ENCODE measurements around the gene TMEM95. TPM values are rescaled to one million over a fixed set of nuclear protein-coding genes. Genes with fewer than 3 reads are reported as not detected.

The TMEM95 gene
- total RNA-seq, 1 experiment from 2014 or later, result not detected

DNA sequence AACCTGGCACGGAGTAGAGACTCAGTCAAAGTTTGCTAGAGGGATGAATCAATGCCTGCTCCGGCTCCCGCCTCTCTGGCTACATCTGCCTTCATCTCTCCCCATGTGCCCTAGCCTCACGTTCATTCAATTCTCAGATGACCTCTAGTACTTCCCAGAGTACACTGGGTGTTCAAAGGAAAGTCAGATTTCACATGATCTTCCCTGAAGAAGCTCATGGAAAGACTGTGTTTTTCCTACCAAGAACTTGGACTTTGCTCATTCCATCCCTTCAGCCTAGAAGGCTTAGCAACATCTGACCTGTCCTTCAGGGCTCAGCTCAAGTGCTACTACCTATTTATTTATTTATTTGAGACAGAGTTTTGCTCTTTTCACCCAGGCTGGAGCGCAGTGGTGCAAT lies 14.9 kb downstream of the TMEM95 start:
- H3K4me2 ChIP-seq (ENCODE audit: low read length), result no peak overlapping the region
- CTCF ChIA-PET, result no interaction called here
- H3K9ac ChIP-seq (ENCODE audit: low read length), result no peak overlapping the region
- no peaks in the 10 kb centered on the region for H3K9me3 ChIP-seq (ENCODE audit: low read length)
- H3K79me2 ChIP-seq (ENCODE audit: low read length), result no peaks in the 10 kb centered on the region
- H4K20me1 ChIP-seq (ENCODE audit: low read length), result no peaks in the 10 kb centered on the region
- intact Hi-C loops (cut with micrococcal nuclease), result no loop called here
- no peaks in the 10 kb centered on the region for H3K27me3 ChIP-seq (ENCODE audit: low read length)
- TF ChIP-seq, protein P1, sequence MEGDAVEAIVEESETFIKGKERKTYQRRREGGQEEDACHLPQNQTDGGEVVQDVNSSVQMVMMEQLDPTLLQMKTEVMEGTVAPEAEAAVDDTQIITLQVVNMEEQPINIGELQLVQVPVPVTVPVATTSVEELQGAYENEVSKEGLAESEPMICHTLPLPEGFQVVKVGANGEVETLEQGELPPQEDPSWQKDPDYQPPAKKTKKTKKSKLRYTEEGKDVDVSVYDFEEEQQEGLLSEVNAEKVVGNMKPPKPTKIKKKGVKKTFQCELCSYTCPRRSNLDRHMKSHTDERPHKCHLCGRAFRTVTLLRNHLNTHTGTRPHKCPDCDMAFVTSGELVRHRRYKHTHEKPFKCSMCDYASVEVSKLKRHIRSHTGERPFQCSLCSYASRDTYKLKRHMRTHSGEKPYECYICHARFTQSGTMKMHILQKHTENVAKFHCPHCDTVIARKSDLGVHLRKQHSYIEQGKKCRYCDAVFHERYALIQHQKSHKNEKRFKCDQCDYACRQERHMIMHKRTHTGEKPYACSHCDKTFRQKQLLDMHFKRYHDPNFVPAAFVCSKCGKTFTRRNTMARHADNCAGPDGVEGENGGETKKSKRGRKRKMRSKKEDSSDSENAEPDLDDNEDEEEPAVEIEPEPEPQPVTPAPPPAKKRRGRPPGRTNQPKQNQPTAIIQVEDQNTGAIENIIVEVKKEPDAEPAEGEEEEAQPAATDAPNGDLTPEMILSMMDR (conservative IDR thresholded peaks at IDR 0.05; ENCODE audit: low read depth, low read length), result no peak
- no peaks in the 10 kb centered on the region for H3K36me3 ChIP-seq (ENCODE audit: low read depth, low read length)
- no peaks in the 10 kb centered on the region for H3K9me2 ChIP-seq (replicated peaks; ENCODE audit: low read length)
- POLR2A ChIA-PET (ENCODE audit: unreplicated experiment), result interaction anchor here (0.6 kb wide), 1 partner anchor 19 kb away, joined by 3 read pairs; no protein-coding TSS in a partner anchor
- no TSS peak for BruUV-seq (replicated peaks)
- no peak for DNase-seq
- no peak overlapping the region for H2AFZ ChIP-seq (ENCODE audit: low read length)
- no peak for ATAC-seq
- no peaks in the 10 kb centered on the region for H3K4me1 ChIP-seq (ENCODE audit: insufficient read depth, low read length)
- H3F3A ChIP-seq (ENCODE audit: low read length, unreplicated experiment), result no peaks in the 10 kb centered on the region
- H3K4me3 ChIP-seq (ENCODE audit: low read length), result no peak overlapping the region
- no peak overlapping the region for H3K27ac ChIP-seq (ENCODE audit: low read length)

DNA sequence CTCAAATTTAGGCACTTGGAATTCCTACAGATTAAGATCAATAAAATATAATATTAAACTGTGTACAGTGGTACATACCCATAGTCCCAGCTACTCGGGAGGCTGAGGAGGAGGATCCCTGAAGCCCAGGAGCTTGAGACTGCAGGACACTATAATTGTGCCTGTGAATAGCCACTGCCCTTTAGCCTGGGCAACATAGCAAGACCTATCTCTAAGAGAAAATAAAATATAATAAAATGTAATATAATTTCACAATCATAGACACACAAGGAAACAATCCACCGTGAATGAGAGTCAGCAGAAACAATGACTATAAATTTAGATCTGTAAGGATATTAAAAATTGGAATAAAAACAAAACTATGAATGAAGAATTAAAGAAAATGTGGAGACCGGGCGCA lies 15.9 kb downstream of the TMEM95 start:
- Histone ChIP-seq H3K4me1 (ENCODE audit: insufficient read depth, low read length) (no peaks in the 10 kb centered on the region), H3K9ac (ENCODE audit: low read length) (no peak overlapping the region), H3K4me3 (ENCODE audit: low read length) (no peak overlapping the region), H4K20me1 (ENCODE audit: low read length) (no peaks in the 10 kb centered on the region), H3K4me2 (ENCODE audit: low read length) (no peak overlapping the region), H3F3A (ENCODE audit: low read length, unreplicated experiment) (no peaks in the 10 kb centered on the region), H3K27ac (ENCODE audit: low read length) (no peak overlapping the region), H3K9me2 (replicated peaks; ENCODE audit: low read length) (no peaks in the 10 kb centered on the region), H3K79me2 (ENCODE audit: low read length) (no peaks in the 10 kb centered on the region), H3K36me3 (ENCODE audit: low read depth, low read length) (no peaks in the 10 kb centered on the region), H3K9me3 (ENCODE audit: low read length) (no peaks in the 10 kb centered on the region), H3K27me3 (ENCODE audit: low read length) (no peaks in the 10 kb centered on the region), H2AFZ (ENCODE audit: low read length) (no peak overlapping the region)
- ChIA-PET CTCF (no interaction called here), POLR2A (ENCODE audit: unreplicated experiment) (no interaction called here)
- no TSS peak for BruUV-seq (replicated peaks)
- ATAC-seq (no peak), DNase-seq (no peak)
- TF ChIP-seq EZH2 (IDR thresholded peaks at IDR 0.05; ENCODE audit: low read length, unreplicated experiment), result no peak
- TF ChIP-seq, protein P1 (conservative IDR thresholded peaks at IDR 0.05; ENCODE audit: low read depth, low read length), result no peak
- TF ChIP-seq EZH2phosphoT487 (IDR thresholded peaks at IDR 0.05; ENCODE audit: borderline replicate concordance, low read length), result no peak
- intact Hi-C loops (cut with micrococcal nuclease), result no loop called here

DNA sequence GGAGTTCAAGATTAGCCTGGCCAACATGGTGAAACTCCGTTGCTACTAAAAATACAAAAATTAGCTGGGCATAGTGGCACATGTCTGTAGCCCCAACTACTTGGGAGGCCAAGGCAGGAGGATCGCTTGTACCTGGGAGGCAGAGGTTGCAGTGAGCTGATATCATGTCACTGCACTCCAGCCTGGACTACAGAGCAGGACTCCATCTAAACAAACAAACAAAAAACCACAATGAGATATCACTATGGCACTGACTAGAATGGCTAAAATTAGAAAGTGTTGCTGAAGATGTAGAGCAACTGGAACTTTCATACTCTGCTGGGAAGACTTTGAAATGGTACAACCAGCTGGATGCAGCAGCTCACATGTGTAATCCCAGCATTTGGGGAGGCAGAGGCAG lies 19.4 kb downstream of the TMEM95 start:
- H3K4me1 ChIP-seq (ENCODE audit: insufficient read depth, low read length), result no peaks in the 10 kb centered on the region
- intact Hi-C loops (cut with micrococcal nuclease), result no loop called here
- H3K36me3 ChIP-seq (ENCODE audit: low read depth, low read length), result no peaks in the 10 kb centered on the region
- no peaks in the 10 kb centered on the region for H3K9me2 ChIP-seq (replicated peaks; ENCODE audit: low read length)
- H2AFZ ChIP-seq (ENCODE audit: low read length), result no peak overlapping the region
- no peak for TF ChIP-seq EZH2 (IDR thresholded peaks at IDR 0.05; ENCODE audit: low read length, unreplicated experiment)
- TF ChIP-seq, protein P1 (conservative IDR thresholded peaks at IDR 0.05; ENCODE audit: low read depth, low read length), result no peak
- TF ChIP-seq EZH2phosphoT487 (IDR thresholded peaks at IDR 0.05; ENCODE audit: borderline replicate concordance, low read length), result no peak
- no peak overlapping the region for H3K4me3 ChIP-seq (ENCODE audit: low read length)
- no peaks in the 10 kb centered on the region for H4K20me1 ChIP-seq (ENCODE audit: low read length)
- no peaks in the 10 kb centered on the region for H3K9me3 ChIP-seq (ENCODE audit: low read length)
- ATAC-seq, result no peak
- BruUV-seq (replicated peaks), result no TSS peak
- POLR2A ChIA-PET (ENCODE audit: unreplicated experiment), result no interaction called here
- H3K27me3 ChIP-seq (ENCODE audit: low read length), result no peaks in the 10 kb centered on the region
- H3K9ac ChIP-seq (ENCODE audit: low read length), result no peak overlapping the region
- CTCF ChIA-PET, result no interaction called here
- H3K79me2 ChIP-seq (ENCODE audit: low read length), result no peaks in the 10 kb centered on the region
- no peaks in the 10 kb centered on the region for H3F3A ChIP-seq (ENCODE audit: low read length, unreplicated experiment)
- H3K4me2 ChIP-seq (ENCODE audit: low read length), result no peak overlapping the region
- no peak overlapping the region for H3K27ac ChIP-seq (ENCODE audit: low read length)
- no peak for DNase-seq
